COLO829 (cell line): ENCODE measurements around the gene CPT1C.

Experiments
- DNase-seq: peaks from one replicate; pipeline ENCODE4 v3.0.0; 2012; ENCODE audit warnings: low spot score

The CPT1C gene

GRCh38 chr19:49660338-49660961 is 30.5 kb upstream of the CPT1C start:
- DNase-seq = no peak

GRCh38 chr19:49662011-49662410 is 28.9 kb upstream of the CPT1C start:
- DNase-seq = no peak

DNA sequence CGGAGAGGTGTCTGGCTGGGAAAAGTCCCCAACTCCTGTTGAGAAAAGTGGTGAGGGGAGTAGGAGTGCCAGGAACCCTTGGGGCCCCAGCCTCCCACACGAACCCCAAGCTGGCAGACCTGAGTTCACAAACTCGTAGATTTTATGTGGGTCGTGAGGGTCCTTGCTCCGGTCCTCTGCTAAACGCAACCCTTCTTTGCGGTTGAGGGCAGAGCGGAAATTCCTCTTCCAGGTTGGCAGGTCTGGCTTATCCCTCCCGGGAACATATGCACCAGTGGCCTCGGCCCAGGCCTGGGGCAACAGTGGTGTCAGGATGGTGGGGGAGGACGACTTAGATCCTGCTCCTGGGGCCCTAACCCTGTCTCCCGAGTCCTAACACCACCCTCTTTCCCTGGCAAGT is 27.7 kb upstream of the CPT1C start:
- no peak for DNase-seq

DNA sequence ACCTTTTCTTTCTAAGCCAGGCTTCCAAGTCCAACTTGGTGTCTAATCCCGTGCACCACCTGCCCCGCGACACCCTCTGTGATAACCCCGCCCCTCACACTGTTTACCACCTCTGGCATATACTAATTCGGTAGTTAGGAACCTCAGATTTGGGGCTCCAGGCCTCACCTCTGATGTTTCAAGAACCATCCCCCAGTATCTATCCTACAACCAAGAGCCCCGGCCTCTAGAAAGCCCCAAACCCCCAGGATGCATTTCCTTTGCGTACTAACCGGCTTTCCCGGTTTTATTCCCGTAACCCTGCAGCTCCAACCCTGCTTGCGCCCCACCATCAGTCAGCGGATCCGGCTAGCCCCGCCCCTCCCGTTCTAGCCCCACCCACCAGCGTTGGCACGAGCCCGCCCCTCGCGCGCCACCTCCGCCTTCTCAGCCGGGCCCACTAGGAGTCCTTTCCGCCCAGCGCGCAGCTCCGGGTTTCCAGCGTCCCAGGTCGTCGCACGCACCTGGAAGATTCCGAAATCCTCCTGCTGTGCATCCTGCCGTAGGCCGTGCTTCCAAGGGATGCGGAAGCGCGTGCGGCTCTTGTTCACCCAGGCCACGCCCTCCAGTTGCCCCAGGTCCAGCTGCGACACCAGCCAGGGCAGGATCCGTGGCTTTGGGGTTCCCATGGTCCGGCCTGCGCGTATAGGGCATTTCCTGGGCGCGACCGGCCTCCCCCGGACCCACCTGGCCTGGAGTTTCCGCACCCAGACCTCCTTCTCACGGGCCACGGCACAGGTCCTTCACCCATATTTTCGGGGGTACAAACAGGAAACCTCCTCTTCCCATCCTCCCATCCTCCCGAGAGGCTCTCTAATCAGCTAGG is 26.5 kb upstream of the CPT1C start:
- peak; percentile 86 for DNase-seq

DNA sequence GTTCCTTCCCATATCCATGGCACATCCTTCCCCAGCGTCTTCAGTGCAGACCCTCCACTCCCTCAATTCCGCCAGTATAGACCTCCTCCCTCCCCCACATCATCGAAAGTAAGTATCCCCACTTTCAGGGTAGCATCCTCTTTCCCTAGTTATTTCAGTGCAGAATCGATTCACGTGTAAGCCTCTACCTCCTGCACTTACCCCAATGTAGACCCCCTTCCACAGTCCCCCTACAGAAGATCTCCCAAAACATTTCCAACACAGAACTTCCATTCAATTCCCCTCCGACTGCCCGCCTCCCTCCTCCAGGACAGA is 25.9 kb upstream of the CPT1C start:
- DNase-seq = no peak

DNA sequence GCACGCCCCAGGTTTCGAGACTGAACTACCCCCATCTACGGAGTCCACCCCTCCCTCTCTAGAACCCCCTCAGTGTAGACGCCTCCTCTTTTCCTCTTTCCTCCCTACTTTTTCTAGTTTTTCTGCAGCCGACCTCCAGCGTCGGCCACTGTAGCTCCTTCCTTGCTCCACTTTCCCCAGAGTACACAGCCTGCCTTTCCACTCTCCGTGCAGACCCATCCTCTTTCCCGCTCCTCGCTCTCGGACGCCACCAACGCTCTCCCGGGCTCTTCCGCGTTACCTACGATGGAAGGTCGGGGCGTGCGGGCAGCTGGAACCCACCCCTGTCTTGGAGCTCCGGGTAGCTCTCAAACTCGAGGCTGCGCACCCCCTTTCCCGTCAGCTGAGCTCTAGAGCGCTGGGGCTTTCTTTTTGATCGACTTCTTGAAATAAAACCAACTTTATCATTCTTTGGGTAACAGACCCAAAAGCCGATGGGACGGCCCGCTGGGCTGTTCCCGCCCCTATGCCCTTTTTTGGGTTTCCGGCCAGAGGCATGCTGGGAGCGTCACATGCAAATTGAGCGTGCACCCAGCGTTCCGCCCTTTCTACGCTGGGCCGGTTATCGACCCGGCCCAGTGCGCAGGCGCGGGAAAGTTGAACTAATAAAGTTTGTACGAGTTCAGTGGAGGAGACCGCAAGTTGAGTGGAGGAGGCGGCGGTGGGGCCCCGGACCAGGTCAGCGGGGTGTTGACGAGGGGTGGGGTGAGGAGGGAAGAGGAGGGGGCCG is 25.4 kb upstream of the CPT1C start, which contains the start of the genes BCL2L12 and IRF3:
BCL2L12 (plus strand) TSS at position 583 of the 769 bp plus-strand sequence. CDS start 760 bp downstream, outside the sequence.
IRF3 (minus strand) TSS at position 507 of the 769 bp plus-strand sequence. CDS start 1,019 bp downstream, outside the sequence.
- peak; percentile 100 for DNase-seq

GRCh38 chr19:49666120-49666444 is 24.8 kb upstream of the CPT1C start:
- no peak for DNase-seq

DNA sequence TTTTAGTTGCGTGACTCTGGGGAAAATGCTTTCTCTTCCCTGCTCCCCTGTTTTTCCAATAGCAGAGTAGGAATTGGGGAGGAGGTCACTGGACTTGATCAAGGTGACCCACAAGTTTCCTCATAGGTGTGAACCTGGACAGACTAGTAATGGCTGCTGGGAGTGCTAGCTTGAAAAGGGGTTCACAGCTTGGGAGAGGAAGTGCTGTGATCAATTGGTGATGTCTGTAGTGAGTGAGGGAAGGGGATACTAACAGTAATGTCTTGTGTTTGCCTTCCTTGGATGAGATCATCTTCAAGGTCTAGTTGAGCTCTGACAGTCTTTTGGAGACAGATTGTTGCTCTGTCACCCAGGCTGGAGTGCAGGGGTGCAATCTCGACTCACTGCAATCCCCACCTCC is 23.4 kb upstream of the CPT1C start:
- no peak for DNase-seq

GRCh38 chr19:49669516-49669915 is 21.4 kb upstream of the CPT1C start:
- DNase-seq = no peak

DNA sequence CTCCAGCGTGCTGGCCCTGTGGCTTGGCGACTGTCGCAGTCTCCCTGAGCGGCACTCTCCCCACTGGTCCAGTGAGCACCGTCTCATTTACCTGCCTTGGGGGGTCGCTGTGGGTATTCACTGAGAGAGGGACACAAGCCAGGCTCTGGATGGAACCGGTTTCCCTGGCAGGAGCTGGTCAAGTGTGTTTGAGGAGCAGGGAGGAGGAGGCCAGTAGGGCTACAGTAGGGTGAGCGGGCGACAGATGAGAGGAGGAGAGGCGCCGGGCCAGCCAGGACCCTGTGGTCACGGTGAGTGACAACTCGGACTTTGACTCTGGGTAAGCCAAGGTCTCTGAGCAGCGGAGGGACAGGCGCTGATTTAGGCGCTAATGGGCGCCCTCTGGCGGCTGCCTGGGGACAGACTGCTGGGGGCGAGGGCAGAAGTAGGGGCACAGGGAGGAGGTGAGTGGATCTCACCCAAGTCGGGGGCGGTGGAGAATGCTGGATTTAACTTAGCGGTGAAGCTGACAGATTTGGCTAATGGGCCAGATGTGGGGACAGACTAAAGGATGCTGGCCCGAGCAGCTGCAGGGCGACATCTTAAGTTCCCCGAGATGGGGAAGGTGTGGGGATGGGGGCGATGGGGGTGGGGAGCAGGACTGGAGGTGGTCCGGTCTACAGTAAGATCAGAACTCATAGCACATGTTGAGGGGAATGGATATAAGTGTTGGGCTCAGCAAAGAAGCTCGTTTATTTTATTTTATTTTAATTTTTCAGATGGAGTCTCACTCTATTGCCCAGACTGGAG is 18.6 kb upstream of the CPT1C start:
- DNase-seq = peak; percentile 76

GRCh38 chr19:49676136-49676783 is 14.7 kb upstream of the CPT1C start:
- peak; percentile 99 for DNase-seq

DNA sequence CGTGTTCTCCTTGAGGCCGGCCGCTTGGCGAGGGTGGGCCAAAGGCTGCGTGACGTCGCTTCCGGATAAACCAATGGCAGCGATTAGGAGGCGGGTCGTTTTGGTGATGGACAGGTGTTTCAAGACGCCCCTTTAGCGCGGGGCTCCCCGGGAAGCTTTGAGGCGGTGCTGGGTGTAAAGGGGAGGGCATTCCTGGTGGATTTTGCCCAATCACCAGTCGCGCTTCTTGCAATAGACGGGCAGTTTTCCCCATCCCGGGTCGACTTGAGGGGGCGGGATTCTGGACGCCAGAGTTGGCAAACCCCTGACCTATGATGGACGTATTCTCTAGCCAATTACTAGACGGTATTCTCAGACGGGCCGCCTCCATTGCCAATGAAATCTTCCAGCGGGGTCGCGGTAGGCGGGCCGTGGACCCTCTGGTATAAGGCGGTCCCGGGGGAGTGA is 14.1 kb upstream of the CPT1C start:
- DNase-seq = peak; percentile 99

GRCh38 chr19:49677231-49677900 is 13.6 kb upstream of the CPT1C start, which contains the start of gene PRMT1:
TSS of gene PRMT1 (plus strand) at chr19:49677271. CDS start at chr19:49677281, 10 bp downstream.
- DNase-seq = no peak

- DNase-seq = peak; percentile 57
These were observed 12.8 kb upstream of the CPT1C start for GRCh38 chr19:49677901-49678674.

DNA sequence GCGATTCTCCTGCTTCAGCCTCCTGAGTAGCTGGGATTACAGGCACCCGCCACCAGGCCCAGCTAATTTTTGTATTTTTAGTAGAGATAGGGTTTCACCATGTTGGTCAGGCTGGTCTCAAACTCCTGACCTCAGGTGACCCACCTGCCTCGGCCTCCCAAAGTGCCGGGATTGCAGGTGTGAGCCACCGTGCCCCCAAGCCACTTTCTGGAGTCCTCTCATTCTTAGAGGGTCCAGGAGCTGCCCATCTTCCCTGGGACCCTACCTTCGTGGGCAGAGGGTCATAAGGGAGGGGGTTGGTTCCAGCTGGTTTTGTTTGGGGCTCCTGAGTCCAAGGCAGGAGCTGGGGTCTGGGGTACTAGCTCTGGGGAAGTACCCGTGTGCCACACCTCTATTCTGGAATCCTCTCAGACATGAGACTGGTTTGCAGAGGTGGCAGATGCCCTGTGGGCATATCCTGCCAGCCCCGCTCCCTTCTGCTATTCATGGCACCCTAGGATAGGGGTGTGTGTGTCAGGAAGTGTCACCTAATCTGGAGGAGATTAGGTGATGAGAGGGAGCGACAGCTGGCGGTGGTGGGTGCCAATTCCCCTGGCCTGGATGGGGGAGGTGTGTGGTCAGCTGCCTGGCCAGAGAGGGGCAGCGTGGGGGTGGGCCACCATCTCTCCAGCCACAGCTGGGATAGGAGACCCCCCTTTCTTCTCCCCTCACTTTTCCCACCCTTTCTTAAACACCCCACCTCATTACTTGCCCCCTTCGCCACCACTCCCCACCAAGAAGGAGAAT is 11.7 kb upstream of the CPT1C start:
- no peak for DNase-seq

DNA sequence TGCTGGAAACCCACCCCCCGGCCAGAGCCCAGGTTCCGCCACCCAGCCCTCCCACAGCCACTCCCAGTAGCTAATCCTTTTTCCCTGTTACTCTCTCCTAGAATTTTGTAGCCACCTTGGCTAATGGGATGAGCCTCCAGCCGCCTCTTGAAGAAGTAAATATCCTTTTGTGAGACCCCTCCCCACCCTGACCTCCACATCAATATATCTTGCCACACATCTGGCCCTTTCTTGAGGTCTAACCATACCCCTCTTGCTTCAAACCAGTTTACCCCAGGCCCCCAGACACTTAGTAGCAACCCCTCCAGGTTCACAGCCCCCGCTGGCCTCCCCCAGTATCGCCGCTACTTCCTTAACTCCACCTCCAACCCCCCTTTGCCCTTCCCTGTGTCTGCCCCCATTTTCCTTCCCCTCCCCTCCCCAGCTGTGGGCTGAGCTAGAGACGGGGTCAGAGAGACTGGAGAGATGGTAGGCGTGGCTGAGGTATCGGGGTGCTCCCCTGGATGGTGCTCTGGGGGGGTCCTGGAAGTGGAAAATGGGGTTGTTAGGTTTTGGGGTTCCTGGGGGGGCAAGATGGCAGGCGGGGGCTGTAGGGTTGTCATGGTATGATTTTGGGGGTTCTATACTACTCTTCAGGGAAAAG is 11.0 kb upstream of the CPT1C start:
- DNase-seq = no peak

DNA sequence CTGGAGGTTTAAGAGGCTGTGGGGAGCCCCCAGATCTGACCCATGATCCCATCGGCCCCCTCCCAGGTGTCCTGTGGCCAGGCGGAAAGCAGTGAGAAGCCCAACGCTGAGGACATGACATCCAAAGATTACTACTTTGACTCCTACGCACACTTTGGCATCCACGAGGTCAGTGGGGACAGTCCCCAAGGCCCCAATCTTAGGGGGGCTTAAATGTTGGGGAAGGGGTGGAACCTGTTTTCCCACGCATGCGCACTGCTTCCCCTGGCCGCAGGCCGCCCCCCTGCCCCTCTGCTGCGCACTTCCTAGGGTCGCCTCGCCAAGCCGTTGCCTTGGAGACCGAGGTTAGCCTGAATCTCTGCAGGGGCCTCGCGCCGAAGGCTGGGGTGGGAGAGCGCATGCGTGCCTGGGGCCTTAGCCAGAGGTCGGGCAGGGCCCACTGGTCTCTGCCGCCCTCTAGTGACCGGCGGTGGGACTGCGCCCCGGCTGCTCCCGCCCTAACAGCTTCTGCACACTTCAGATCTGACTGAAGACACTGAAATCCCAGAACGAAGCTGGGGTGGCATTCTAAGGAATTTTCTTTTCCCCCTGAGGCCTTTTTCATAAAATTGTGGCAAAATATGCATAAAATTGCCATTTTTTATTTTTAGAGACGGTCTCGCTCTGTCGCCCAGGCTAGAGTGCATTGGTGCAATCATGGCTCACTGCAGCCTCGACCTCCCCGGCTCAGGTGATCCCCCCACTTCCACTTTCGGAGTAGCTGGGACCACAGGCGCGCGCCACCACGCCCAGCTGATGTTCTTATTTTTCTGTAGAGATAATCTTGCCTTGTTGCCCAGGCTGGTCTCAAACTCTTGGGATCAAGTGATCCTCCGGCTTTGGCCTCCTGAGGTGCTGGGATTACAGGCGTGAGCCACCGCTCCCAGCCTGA is 10.2 kb upstream of the CPT1C start:
- peak; percentile 93 for DNase-seq
